Measurements from ENCODE around the gene NEK11. TPM values are rescaled to one million over a fixed set of nuclear protein-coding genes. Genes with fewer than 3 reads are reported as not detected.

NEK11 gene
- total RNA-seq, 1 donor = 14.5 TPM

GRCh38 chr3:131238496-131238895 lies 211.8 kb downstream of the NEK11 start:
- DNase-seq (ENCODE audit: insufficient read length, low spot score, missing footprints) = no peak
- H3K27me3 ChIP-seq (ENCODE audit: insufficient read depth, low read length) = no peaks in the 10 kb centered on the region
- no peaks in the 10 kb centered on the region for H3K36me3 ChIP-seq (ENCODE audit: insufficient read depth, low read length)
- no peak overlapping the region for H3K27ac ChIP-seq (ENCODE audit: low read depth, low read length)
- H3K4me2 ChIP-seq (ENCODE audit: insufficient read depth, low read length) = no peak overlapping the region
- no peaks in the 10 kb centered on the region for H3K79me2 ChIP-seq (ENCODE audit: insufficient read depth, low read length)
- no peaks in the 10 kb centered on the region for H3K4me1 ChIP-seq (ENCODE audit: insufficient read depth, low read length)
- H2AFZ ChIP-seq (ENCODE audit: low read length) = no peak overlapping the region
- TF ChIP-seq CTCF (IDR thresholded peaks at IDR 0.05; ENCODE audit: extremely low read depth, low read depth, low read length) = no peak
- H3K4me3 ChIP-seq (ENCODE audit: insufficient read depth, low read length) = no peak overlapping the region
- H4K20me1 ChIP-seq (ENCODE audit: insufficient read depth, low read length) = no peaks in the 10 kb centered on the region
- no peaks in the 10 kb centered on the region for H3K9me3 ChIP-seq (ENCODE audit: low read depth, low read length)

- Histone ChIP-seq H2AFZ (ENCODE audit: low read length) (no peak overlapping the region), H3K4me3 (ENCODE audit: insufficient read depth, low read length) (no peak overlapping the region), H4K20me1 (ENCODE audit: insufficient read depth, low read length) (no peaks in the 10 kb centered on the region), H3K4me1 (ENCODE audit: insufficient read depth, low read length) (no peaks in the 10 kb centered on the region), H3K36me3 (ENCODE audit: insufficient read depth, low read length) (no peaks in the 10 kb centered on the region), H3K9me3 (ENCODE audit: low read depth, low read length) (no peaks in the 10 kb centered on the region), H3K27ac (ENCODE audit: low read depth, low read length) (no peak overlapping the region), H3K27me3 (ENCODE audit: insufficient read depth, low read length) (no peaks in the 10 kb centered on the region), H3K4me2 (ENCODE audit: insufficient read depth, low read length) (no peak overlapping the region), H3K79me2 (ENCODE audit: insufficient read depth, low read length) (no peaks in the 10 kb centered on the region)
- DNase-seq (ENCODE audit: insufficient read length, low spot score, missing footprints) = no peak
- no peak for TF ChIP-seq CTCF (IDR thresholded peaks at IDR 0.05; ENCODE audit: extremely low read depth, low read depth, low read length)
Observed at GRCh38 chr3:131239267-131239666, 212.6 kb downstream of the NEK11 start.

- H3K36me3 ChIP-seq (ENCODE audit: insufficient read depth, low read length) = no peaks in the 10 kb centered on the region
- DNase-seq (ENCODE audit: insufficient read length, low spot score, missing footprints) = no peak
- H3K27me3 ChIP-seq (ENCODE audit: insufficient read depth, low read length) = no peaks in the 10 kb centered on the region
- H4K20me1 ChIP-seq (ENCODE audit: insufficient read depth, low read length) = no peaks in the 10 kb centered on the region
- no peak overlapping the region for H2AFZ ChIP-seq (ENCODE audit: low read length)
- H3K79me2 ChIP-seq (ENCODE audit: insufficient read depth, low read length) = no peaks in the 10 kb centered on the region
- H3K9me3 ChIP-seq (ENCODE audit: low read depth, low read length) = no peaks in the 10 kb centered on the region
- H3K27ac ChIP-seq (ENCODE audit: low read depth, low read length) = no peak overlapping the region
- no peaks in the 10 kb centered on the region for H3K4me1 ChIP-seq (ENCODE audit: insufficient read depth, low read length)
- no peak for TF ChIP-seq CTCF (IDR thresholded peaks at IDR 0.05; ENCODE audit: extremely low read depth, low read depth, low read length)
- H3K4me2 ChIP-seq (ENCODE audit: insufficient read depth, low read length) = no peak overlapping the region
- no peak overlapping the region for H3K4me3 ChIP-seq (ENCODE audit: insufficient read depth, low read length)
Observed at GRCh38 chr3:131242201-131242600, 215.5 kb downstream of the NEK11 start.

- Histone ChIP-seq H3K27me3 (ENCODE audit: insufficient read depth, low read length) (no peaks in the 10 kb centered on the region), H3K4me1 (ENCODE audit: insufficient read depth, low read length) (no peaks in the 10 kb centered on the region), H2AFZ (ENCODE audit: low read length) (no peak overlapping the region), H3K9me3 (ENCODE audit: low read depth, low read length) (no peaks in the 10 kb centered on the region), H4K20me1 (ENCODE audit: insufficient read depth, low read length) (no peaks in the 10 kb centered on the region), H3K79me2 (ENCODE audit: insufficient read depth, low read length) (no peaks in the 10 kb centered on the region), H3K4me2 (ENCODE audit: insufficient read depth, low read length) (no peak overlapping the region), H3K27ac (ENCODE audit: low read depth, low read length) (no peak overlapping the region), H3K4me3 (ENCODE audit: insufficient read depth, low read length) (no peak overlapping the region), H3K36me3 (ENCODE audit: insufficient read depth, low read length) (no peaks in the 10 kb centered on the region)
- no peak for DNase-seq (ENCODE audit: insufficient read length, low spot score, missing footprints)
- no peak for TF ChIP-seq CTCF (IDR thresholded peaks at IDR 0.05; ENCODE audit: extremely low read depth, low read depth, low read length)
Observed at GRCh38 chr3:131250466-131250865, 223.8 kb downstream of the NEK11 start.

Data from osteoblast (primary cell).